GM13977 (cell line): ENCODE data around the gene CRYBB1.

Experiments used
- DNase-seq: peaks from one replicate; pipeline ENCODE4 v3.0.0; 2012; ENCODE audit warnings: low spot score
- CTCF ChIP-seq: IDR thresholded peaks from 2 replicates; pipeline ENCODE4 v1.5.1; 2012; ENCODE audit warnings: mild to moderate bottlenecking, control low read depth; ENCODE audit not compliant: insufficient read depth; ENCODE audit errors: extremely low read depth, missing control alignments
- in situ Hi-C: fragments of 300-500 bp; cut with MboI; formaldehyde crosslinking; loops from one replicate; pipeline ENCODE4 v1.12.0; 2022; ENCODE audit warnings: low sequenced_read_pairs, low pct_unique_long_range_greater_than_20kb, mixed read lengths, inconsistent platforms; ENCODE audit not compliant: unreplicated experiment

Gene CRYBB1

GRCh38 chr22:26588729-26589366, 29.0 kb downstream of the CRYBB1 start:
- no peak for DNase-seq
- no peak for TF ChIP-seq CTCF
- in situ Hi-C loops, result no loop called here

- DNase-seq, result no peak
- in situ Hi-C loops, result no loop called here
- TF ChIP-seq CTCF, result no peak
Measured at GRCh38 chr22:26587991-26588613, 29.7 kb downstream of the CRYBB1 start.

- in situ Hi-C loops, result no loop called here
- TF ChIP-seq CTCF, result no peak
- no peak for DNase-seq
Measured at GRCh38 chr22:26586556-26587325, 31.1 kb downstream of the CRYBB1 start.

- in situ Hi-C loops, result no loop called here
- no peak for TF ChIP-seq CTCF
- no peak for DNase-seq
Measured at GRCh38 chr22:26585104-26585790, 32.6 kb downstream of the CRYBB1 start.

GRCh38 chr22:26584010-26584409, 33.8 kb downstream of the CRYBB1 start:
- in situ Hi-C loops, result no loop called here
- no peak for TF ChIP-seq CTCF
- DNase-seq, result no peak

GRCh38 chr22:26581633-26582168, 36.1 kb downstream of the CRYBB1 start:
- no peak for TF ChIP-seq CTCF
- in situ Hi-C loops, result no loop called here
- no peak for DNase-seq
